ENCODE data around the gene SLC8B1. TPM values are rescaled to one million over a fixed set of nuclear protein-coding genes. Genes with fewer than 3 reads are reported as not detected.

Gene SLC8B1
- total RNA-seq, 1 experiment from 2014 or later: 8.2 TPM

GRCh38 chr12:113266106-113266895 lies 68.6 kb downstream of the SLC8B1 start:
- ChIA-PET POLR2A (ENCODE audit: low non-redundant PET) (no interaction called here), CTCF (no interaction called here)
- Histone ChIP-seq H3K36me3 (ENCODE audit: insufficient read depth, low read length, poor library complexity, severe bottlenecking) (no peaks in the 10 kb centered on the region), H3K4me1 (ENCODE audit: insufficient read depth, low read length, poor library complexity, severe bottlenecking) (peaks cover 6% of the 10 kb centered on the region), H3K9me3 (ENCODE audit: low read depth, low read length, poor library complexity, severe bottlenecking) (no peaks in the 10 kb centered on the region), H3K27me3 (replicated peaks; ENCODE audit: insufficient read depth, low read depth, low read length, poor library complexity) (no peaks in the 10 kb centered on the region), H3K27ac (ENCODE audit: low read depth, low read length, poor library complexity, severe bottlenecking) (no peak overlapping the region), H3K4me3 (ENCODE audit: low read depth, low read length, poor library complexity, severe bottlenecking) (no peak overlapping the region)
- BruUV-seq (replicated peaks): no TSS peak
- no peak for DNase-seq (ENCODE audit: low spot score)
- intact Hi-C loops (cut with micrococcal nuclease; ENCODE audit: unreplicated experiment): no loop called here
- TF ChIP-seq CTCF (conservative IDR thresholded peaks at IDR 0.05; ENCODE audit: low read depth, low read length): no peak
- TF ChIP-seq EZH2 (IDR thresholded peaks at IDR 0.05; ENCODE audit: borderline replicate concordance, low read depth, low read length, poor library complexity, severe bottlenecking): no peak

- no peak for DNase-seq (ENCODE audit: low spot score)
- intact Hi-C loops (cut with micrococcal nuclease; ENCODE audit: unreplicated experiment): no loop called here
- ChIA-PET POLR2A (ENCODE audit: low non-redundant PET) (no interaction called here), CTCF (no interaction called here)
- no peaks in the 10 kb centered on the region for H3K36me3 ChIP-seq (ENCODE audit: insufficient read depth, low read length, poor library complexity, severe bottlenecking)
- peaks cover 14% of the 10 kb centered on the region for H3K4me1 ChIP-seq (ENCODE audit: insufficient read depth, low read length, poor library complexity, severe bottlenecking)
- no peak overlapping the region for H3K27ac ChIP-seq (ENCODE audit: low read depth, low read length, poor library complexity, severe bottlenecking)
- no peaks in the 10 kb centered on the region for H3K9me3 ChIP-seq (ENCODE audit: low read depth, low read length, poor library complexity, severe bottlenecking)
- no TSS peak for BruUV-seq (replicated peaks)
- TF ChIP-seq CTCF (conservative IDR thresholded peaks at IDR 0.05; ENCODE audit: low read depth, low read length) (no peak), EZH2 (IDR thresholded peaks at IDR 0.05; ENCODE audit: borderline replicate concordance, low read depth, low read length, poor library complexity, severe bottlenecking) (no peak)
- no peak overlapping the region for H3K4me3 ChIP-seq (ENCODE audit: low read depth, low read length, poor library complexity, severe bottlenecking)
- no peaks in the 10 kb centered on the region for H3K27me3 ChIP-seq (replicated peaks; ENCODE audit: insufficient read depth, low read depth, low read length, poor library complexity)
These were observed 71.4 kb downstream of the SLC8B1 start for GRCh38 chr12:113263431-113263963.

- Histone ChIP-seq H3K27me3 (replicated peaks; ENCODE audit: insufficient read depth, low read depth, low read length, poor library complexity) (no peaks in the 10 kb centered on the region), H3K27ac (ENCODE audit: low read depth, low read length, poor library complexity, severe bottlenecking) (no peak overlapping the region), H3K36me3 (ENCODE audit: insufficient read depth, low read length, poor library complexity, severe bottlenecking) (no peaks in the 10 kb centered on the region), H3K9me3 (ENCODE audit: low read depth, low read length, poor library complexity, severe bottlenecking) (no peaks in the 10 kb centered on the region), H3K4me3 (ENCODE audit: low read depth, low read length, poor library complexity, severe bottlenecking) (no peak overlapping the region), H3K4me1 (ENCODE audit: insufficient read depth, low read length, poor library complexity, severe bottlenecking) (peaks cover 14% of the 10 kb centered on the region)
- intact Hi-C loops (cut with micrococcal nuclease; ENCODE audit: unreplicated experiment): no loop called here
- TF ChIP-seq EZH2 (IDR thresholded peaks at IDR 0.05; ENCODE audit: borderline replicate concordance, low read depth, low read length, poor library complexity, severe bottlenecking): no peak
- TF ChIP-seq CTCF (conservative IDR thresholded peaks at IDR 0.05; ENCODE audit: low read depth, low read length): no peak
- ChIA-PET CTCF (no interaction called here), POLR2A (ENCODE audit: low non-redundant PET) (interaction anchor here (0.5 kb wide), 1 partner anchor 39 kb away, joined by 3 read pairs; no protein-coding TSS in a partner anchor)
- DNase-seq (ENCODE audit: low spot score): no peak
- no TSS peak for BruUV-seq (replicated peaks)
These were observed 72.2 kb downstream of the SLC8B1 start for GRCh38 chr12:113262710-113263109.
